ENCODE measurements around the gene PRKAA2. TPM values are rescaled to one million over a fixed set of nuclear protein-coding genes. Genes with fewer than 3 reads are reported as not detected.

Gene PRKAA2
- polyA plus RNA-seq, 3 donors: not detected

DNA sequence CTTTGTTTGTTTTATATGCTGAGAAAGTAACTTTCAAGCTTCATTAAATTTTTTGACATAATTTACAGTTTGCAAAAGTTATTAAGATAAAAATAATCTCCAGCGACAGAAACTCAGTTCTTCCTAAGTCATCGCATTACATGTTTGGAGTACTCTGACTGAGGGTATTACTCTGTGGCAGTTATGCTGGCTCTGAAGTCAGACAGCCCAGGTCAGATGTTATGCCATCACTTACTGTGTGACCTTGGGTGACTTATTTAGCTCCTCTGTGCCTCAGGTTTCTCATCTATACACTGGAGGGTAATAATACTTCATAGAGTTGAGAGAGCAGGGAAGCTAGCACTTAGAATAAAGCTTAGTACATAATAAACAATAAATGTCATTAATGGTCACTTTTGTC, 26.4 kb downstream of the PRKAA2 start:
- H3K4me1 Mint-ChIP-seq: no peaks in the 10 kb centered on the region
- H2AFZ ChIP-seq (ENCODE audit: insufficient read depth, low read depth, low read length, poor library complexity, severe bottlenecking): no peak overlapping the region
- no peak for DNase-seq
- WGBS (ENCODE audit: insufficient coverage): no CpG with 5 or more reads among the region's 2 CpGs
- no peak overlapping the region for H3K9ac ChIP-seq (ENCODE audit: insufficient read depth, low read length, poor library complexity, severe bottlenecking)
- no peak for TF ChIP-seq CTCF (IDR thresholded peaks at IDR 0.05)
- no peaks in the 10 kb centered on the region for H3K9me3 ChIP-seq (replicated peaks in 1 of 2; ENCODE audit: control insufficient read depth in 1 of 2, insufficient read depth in 1 of 2, low read length in 2 of 2)
- no peaks in the 10 kb centered on the region for H3K9me3 Mint-ChIP-seq
- H3K27me3 ChIP-seq (ENCODE audit: control insufficient read depth in 2 of 2, insufficient read depth in 2 of 2, low read length in 2 of 2): no peaks in the 10 kb centered on the region
- H3K4me2 ChIP-seq (replicated peaks; ENCODE audit: extremely low read depth, low read length, poor library complexity, severe bottlenecking): no peak overlapping the region
- no peak overlapping the region for H3K27ac ChIP-seq (ENCODE audit: low read depth in 1 of 2, low read length in 2 of 2)
- no peaks in the 10 kb centered on the region for H4K20me1 ChIP-seq (ENCODE audit: insufficient read depth, low read length)
- no peaks in the 10 kb centered on the region for H3K36me3 Mint-ChIP-seq
- no peak overlapping the region for H3K27ac Mint-ChIP-seq
- H3K4me3 ChIP-seq (replicated peaks in 1 of 3; ENCODE audit: low read depth in 2 of 3, low read length in 3 of 3): no peak overlapping the region
- H3K36me3 ChIP-seq (replicated peaks in 1 of 2; ENCODE audit: control insufficient read depth in 1 of 2, insufficient read depth in 2 of 2, low read length in 2 of 2): no peaks in the 10 kb centered on the region
- H3K79me2 ChIP-seq (ENCODE audit: insufficient read depth, low read length): no peaks in the 10 kb centered on the region
- H3K4me1 ChIP-seq (ENCODE audit: control insufficient read depth in 1 of 2, insufficient read depth in 2 of 2, low read length in 2 of 2): no peaks in the 10 kb centered on the region
- H3K4me3 Mint-ChIP-seq: no peak overlapping the region
- peaks cover 0 to 3% (median 3%) of the 10 kb centered on the region in 3 donors for H3K27me3 Mint-ChIP-seq (ENCODE audit: low read depth in 3 of 3)
- intact Hi-C loops (cut with micrococcal nuclease): no loop called here

- no peak overlapping the region for H3K27ac Mint-ChIP-seq
- Histone ChIP-seq H2AFZ (ENCODE audit: insufficient read depth, low read depth, low read length, poor library complexity, severe bottlenecking) (no peak overlapping the region), H3K27me3 (ENCODE audit: control insufficient read depth in 2 of 2, insufficient read depth in 2 of 2, low read length in 2 of 2) (no peaks in the 10 kb centered on the region), H3K36me3 (replicated peaks in 1 of 2; ENCODE audit: control insufficient read depth in 1 of 2, insufficient read depth in 2 of 2, low read length in 2 of 2) (no peaks in the 10 kb centered on the region), H3K9me3 (replicated peaks in 1 of 2; ENCODE audit: control insufficient read depth in 1 of 2, insufficient read depth in 1 of 2, low read length in 2 of 2) (no peaks in the 10 kb centered on the region), H3K4me2 (replicated peaks; ENCODE audit: extremely low read depth, low read length, poor library complexity, severe bottlenecking) (no peak overlapping the region), H3K4me3 (replicated peaks in 1 of 3; ENCODE audit: low read depth in 2 of 3, low read length in 3 of 3) (no peak overlapping the region), H3K79me2 (ENCODE audit: insufficient read depth, low read length) (no peaks in the 10 kb centered on the region), H4K20me1 (ENCODE audit: insufficient read depth, low read length) (no peaks in the 10 kb centered on the region), H3K4me1 (ENCODE audit: control insufficient read depth in 1 of 2, insufficient read depth in 2 of 2, low read length in 2 of 2) (no peaks in the 10 kb centered on the region), H3K9ac (ENCODE audit: insufficient read depth, low read length, poor library complexity, severe bottlenecking) (no peak overlapping the region), H3K27ac (ENCODE audit: low read depth in 1 of 2, low read length in 2 of 2) (no peak overlapping the region)
- intact Hi-C loops (cut with micrococcal nuclease): no loop called here
- H3K36me3 Mint-ChIP-seq: no peaks in the 10 kb centered on the region
- WGBS (ENCODE audit: insufficient coverage): 100% methylated on average over 1 of the region's 1 CpG
- H3K4me3 Mint-ChIP-seq: no peak overlapping the region
- no peaks in the 10 kb centered on the region for H3K9me3 Mint-ChIP-seq
- H3K4me1 Mint-ChIP-seq: no peaks in the 10 kb centered on the region
- DNase-seq: no peak
- no peak for TF ChIP-seq CTCF (IDR thresholded peaks at IDR 0.05)
- H3K27me3 Mint-ChIP-seq (ENCODE audit: low read depth in 3 of 3): peaks cover 0 to 3% (median 3%) of the 10 kb centered on the region in 3 donors
Measured at GRCh38 chr1:56672579-56672978, 27.5 kb downstream of the PRKAA2 start.
